Measurements from ENCODE around the gene TTLL7. TPM values are rescaled to one million over a fixed set of nuclear protein-coding genes. Genes with fewer than 3 reads are reported as not detected.

Gene TTLL7
- total RNA-seq, 1 experiment from 2014 or later = 6.6 TPM

DNA sequence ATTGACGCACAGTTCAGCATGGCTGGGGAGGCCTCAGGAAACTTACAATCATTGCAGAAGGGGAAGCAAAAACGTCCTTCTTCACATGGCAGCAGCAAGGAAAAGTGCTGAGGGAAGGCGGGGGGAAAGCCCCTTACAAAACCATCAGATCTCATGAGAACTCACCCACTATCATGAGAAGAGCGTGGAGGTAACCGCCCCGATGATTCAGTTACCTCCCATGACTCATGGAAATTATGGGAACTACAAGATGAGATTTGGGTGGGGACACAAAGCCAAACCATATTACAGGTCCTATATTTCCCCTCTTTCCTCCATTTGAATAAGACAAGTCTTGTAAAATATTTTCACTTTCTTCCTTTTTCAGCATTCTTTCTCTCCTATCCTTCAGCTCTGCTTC, 7.7 kb upstream of the TTLL7 start:
- no peak for DNase-seq
- H4K5ac ChIP-seq (ENCODE audit: insufficient read length, low read depth, low read length) = no peak overlapping the region
- no peak overlapping the region for H3K4ac ChIP-seq (ENCODE audit: low read depth, low read length)
- H3K27me3 ChIP-seq (ENCODE audit: insufficient read depth, low read length) = no peaks in the 10 kb centered on the region; the same call in 1 of the 2 replicates
- no peak overlapping the region for H2BK5ac ChIP-seq (ENCODE audit: insufficient read length, low read length)
- H3K14ac ChIP-seq (ENCODE audit: insufficient read depth, low read length) = no peak overlapping the region
- no peak overlapping the region for H2AK5ac ChIP-seq (ENCODE audit: insufficient read length, low read length)
- no peak overlapping the region for H3K18ac ChIP-seq (ENCODE audit: insufficient read length, low read depth, low read length)
- Mint-ChIP-seq H3K27me3 (ENCODE audit: low read depth) (peaks cover 78% of the 10 kb centered on the region), H3K9me3 (no peaks in the 10 kb centered on the region), H3K4me1 (no peaks in the 10 kb centered on the region), H3K27ac (peak overlapping the region in 1 of 3 experiments; percentile 11; a peak in 1 of 7 replicates), H3K36me3 (ENCODE audit: insufficient read depth in 1 of 3, low read depth in 3 of 3) (no peaks in the 10 kb centered on the region), H3K4me3 (no peak overlapping the region)
- TF ChIP-seq, protein P1, sequence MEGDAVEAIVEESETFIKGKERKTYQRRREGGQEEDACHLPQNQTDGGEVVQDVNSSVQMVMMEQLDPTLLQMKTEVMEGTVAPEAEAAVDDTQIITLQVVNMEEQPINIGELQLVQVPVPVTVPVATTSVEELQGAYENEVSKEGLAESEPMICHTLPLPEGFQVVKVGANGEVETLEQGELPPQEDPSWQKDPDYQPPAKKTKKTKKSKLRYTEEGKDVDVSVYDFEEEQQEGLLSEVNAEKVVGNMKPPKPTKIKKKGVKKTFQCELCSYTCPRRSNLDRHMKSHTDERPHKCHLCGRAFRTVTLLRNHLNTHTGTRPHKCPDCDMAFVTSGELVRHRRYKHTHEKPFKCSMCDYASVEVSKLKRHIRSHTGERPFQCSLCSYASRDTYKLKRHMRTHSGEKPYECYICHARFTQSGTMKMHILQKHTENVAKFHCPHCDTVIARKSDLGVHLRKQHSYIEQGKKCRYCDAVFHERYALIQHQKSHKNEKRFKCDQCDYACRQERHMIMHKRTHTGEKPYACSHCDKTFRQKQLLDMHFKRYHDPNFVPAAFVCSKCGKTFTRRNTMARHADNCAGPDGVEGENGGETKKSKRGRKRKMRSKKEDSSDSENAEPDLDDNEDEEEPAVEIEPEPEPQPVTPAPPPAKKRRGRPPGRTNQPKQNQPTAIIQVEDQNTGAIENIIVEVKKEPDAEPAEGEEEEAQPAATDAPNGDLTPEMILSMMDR (conservative IDR thresholded peaks at IDR 0.05) = no peak
- no peaks in the 10 kb centered on the region for H3K79me2 ChIP-seq (ENCODE audit: insufficient read depth, low read length)
- no peak overlapping the region for H2BK15ac ChIP-seq (ENCODE audit: low read depth, low read length)
- H3K23ac ChIP-seq (ENCODE audit: insufficient read length, low read depth, low read length) = no peak overlapping the region
- H2BK120ac ChIP-seq (ENCODE audit: low read depth, low read length, poor library complexity, severe bottlenecking) = no peak overlapping the region
- no peak overlapping the region for H3K27ac ChIP-seq (ENCODE audit: insufficient read length, low read depth, low read length)
- no peak overlapping the region for H2BK12ac ChIP-seq (ENCODE audit: insufficient read length, low read depth, low read length)
- H3K9ac ChIP-seq (ENCODE audit: extremely low read depth, insufficient read length, low read length) = no peak overlapping the region
- no peaks in the 10 kb centered on the region for H3K4me1 ChIP-seq (ENCODE audit: insufficient read depth, low read length)
- no peaks in the 10 kb centered on the region for H3K9me3 ChIP-seq (ENCODE audit: control insufficient read depth, low read depth, low read length)
- H4K20me1 ChIP-seq (ENCODE audit: control insufficient read depth, insufficient read depth, insufficient read length) = no peaks in the 10 kb centered on the region
- no peak overlapping the region for H2BK20ac ChIP-seq (ENCODE audit: low read depth, low read length, poor library complexity, severe bottlenecking)
- H3K79me1 ChIP-seq (ENCODE audit: insufficient read depth, low read depth, low read length, poor library complexity, severe bottlenecking) = no peaks in the 10 kb centered on the region
- no peak overlapping the region for H2AFZ ChIP-seq (ENCODE audit: low read length)
- no peaks in the 10 kb centered on the region for H3K23me2 ChIP-seq (ENCODE audit: insufficient read length, low read depth, low read length, poor library complexity, severe bottlenecking)
- H4K91ac ChIP-seq (ENCODE audit: insufficient read length, low read depth, low read length) = no peak overlapping the region
- WGBS (ENCODE audit: extremely low coverage, insufficient read length, low lambda C conversion rate) = no CpG with 5 or more reads among the region's 6 CpGs
- no peak overlapping the region for H3K4me2 ChIP-seq (ENCODE audit: insufficient read depth, insufficient read length, low read length)
- H3K56ac ChIP-seq (ENCODE audit: insufficient read length, low read depth, low read length) = no peak overlapping the region
- H4K8ac ChIP-seq (replicated peaks; ENCODE audit: insufficient read length, low read depth, low read length) = no peak overlapping the region
- no peak overlapping the region for H3T11ph ChIP-seq (ENCODE audit: low read length)
